SU-DHL-6 (cell line): ENCODE measurements around the gene IFFO2.

Experiments
- CTCF ChIP-seq: fragments of 200-600 bp; sonication (generic); IDR thresholded peaks from one replicate; pipeline ENCODE4 v1.5.1; 2017; ENCODE audit warnings: antibody characterized with exemption, mild to moderate bottlenecking, low read length, moderate library complexity; ENCODE audit not compliant: insufficient read depth, poor library complexity, severe bottlenecking
- EZH2phosphoT487 ChIP-seq: fragments of 200-600 bp; sonication (generic), shearing (Covaris generic); conservative IDR thresholded peaks from 2 replicates; pipeline ENCODE4 v1.6.1; 2018; ENCODE audit warnings: mild to moderate bottlenecking, antibody characterized with exemption, low read length, moderate library complexity, mixed read lengths

DNA sequence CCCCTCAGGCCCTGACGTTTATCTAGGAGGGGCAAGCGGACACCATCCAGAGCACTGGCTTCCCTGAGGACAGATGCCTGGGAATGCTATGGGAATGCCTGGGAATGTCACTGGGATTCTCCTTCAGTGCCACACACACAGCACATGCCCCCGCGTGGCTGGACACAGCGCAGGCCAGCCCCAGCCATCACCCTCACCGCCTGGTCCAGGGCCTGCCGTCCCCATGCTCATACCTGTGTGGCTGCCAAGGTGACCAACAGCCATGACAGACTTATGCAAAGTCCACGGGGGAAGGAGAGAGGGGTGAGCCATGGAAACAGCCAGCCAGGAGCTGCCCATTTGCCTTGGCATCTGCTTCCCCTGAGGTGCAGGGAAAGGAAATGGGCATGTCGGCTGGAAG is 91.3 kb downstream of the IFFO2 start:
- TF ChIP-seq CTCF (no peak), EZH2phosphoT487 (no peak)
